HL-60 (cell line): ENCODE data around the gene XKR7.

ENCODE experiments used
- DNase-seq, 2 experiments: peaks; one replicate each; pipeline ENCODE4 v3.0.0-alpha.2; 2010 to 2020; ENCODE audit warnings: low read depth in 1 of 2, low spot score in 1 of 2
- H3K27ac ChIP-seq: fragments of 250-450 bp; sonication (Bioruptor Pico); replicated peaks from 2 replicates; pipeline ENCODE4 v1.5.1; 2020; ENCODE audit warnings: mild to moderate bottlenecking, moderate library complexity
- H3K27me3 ChIP-seq: fragments of 250-450 bp; sonication (Bioruptor Pico); 2 replicates; pipeline ENCODE4 v1.5.1; 2021; ENCODE audit warnings: mild to moderate bottlenecking, moderate library complexity; ENCODE audit not compliant: insufficient read depth, poor library complexity, severe bottlenecking
- H3K4me3 ChIP-seq: replicated peaks from 2 replicates; pipeline ENCODE4 v1.5.1; 2011; ENCODE audit warnings: mild to moderate bottlenecking, control low read depth, low read length; ENCODE audit not compliant: insufficient read depth
- GABPA ChIP-seq: IDR thresholded peaks from 2 replicates; pipeline ENCODE4 v1.6.1; 2012; ENCODE audit warnings: low read depth
- POLR2AphosphoS5 ChIP-seq: IDR thresholded peaks from 2 replicates; pipeline ENCODE4 v1.6.1; 2012; ENCODE audit warnings: low read depth
- SPI1 ChIP-seq: IDR thresholded peaks from 2 replicates; pipeline ENCODE4 v1.6.1; 2012; ENCODE audit warnings: low read depth, mild to moderate bottlenecking, borderline replicate concordance
- TF ChIP-seq, protein P1 (sequence below): IDR thresholded peaks from one replicate; pipeline ENCODE4 v1.5.1; 2011; ENCODE audit warnings: low read length, control low read depth, inconsistent platforms; ENCODE audit not compliant: insufficient read depth
- TF ChIP-seq, protein P2 (sequence below): IDR thresholded peaks from 2 replicates; pipeline ENCODE4 v1.6.1; 2012; ENCODE audit warnings: low read depth; ENCODE audit not compliant: insufficient replicate concordance

Gene XKR7

DNA sequence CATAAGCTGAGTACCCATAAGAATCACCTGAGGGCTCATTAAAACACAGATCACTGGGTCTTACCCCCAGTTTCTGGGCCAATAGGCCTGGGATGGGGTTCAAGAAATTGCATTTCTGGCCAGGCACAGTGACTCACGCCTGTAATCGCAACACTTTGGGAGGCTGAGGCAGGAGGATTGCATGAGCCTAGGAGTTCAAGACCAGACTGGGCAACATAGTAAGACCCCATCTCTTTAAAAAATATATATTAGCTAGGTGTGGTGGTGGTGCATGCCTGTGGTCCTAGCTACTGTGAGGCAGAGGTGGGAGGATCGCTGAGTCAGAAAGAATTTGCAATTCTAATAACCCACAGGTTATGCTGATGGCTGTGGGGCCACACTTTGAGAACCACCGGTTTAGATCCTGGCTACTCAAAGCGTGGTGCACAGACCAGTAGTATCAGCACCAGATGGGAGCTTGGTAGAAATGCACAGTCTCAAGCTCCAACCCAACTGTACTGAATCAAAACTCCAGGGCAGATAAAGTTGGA lies 44.3 kb downstream of the XKR7 start:
- Histone ChIP-seq H3K27me3 (peaks cover 19% of the 10 kb centered on the region), H3K4me3 (no peak overlapping the region), H3K27ac (no peak overlapping the region)
- TF ChIP-seq SPI1 (no peak), GABPA (no peak), POLR2AphosphoS5 (no peak)
- TF ChIP-seq, protein P1, sequence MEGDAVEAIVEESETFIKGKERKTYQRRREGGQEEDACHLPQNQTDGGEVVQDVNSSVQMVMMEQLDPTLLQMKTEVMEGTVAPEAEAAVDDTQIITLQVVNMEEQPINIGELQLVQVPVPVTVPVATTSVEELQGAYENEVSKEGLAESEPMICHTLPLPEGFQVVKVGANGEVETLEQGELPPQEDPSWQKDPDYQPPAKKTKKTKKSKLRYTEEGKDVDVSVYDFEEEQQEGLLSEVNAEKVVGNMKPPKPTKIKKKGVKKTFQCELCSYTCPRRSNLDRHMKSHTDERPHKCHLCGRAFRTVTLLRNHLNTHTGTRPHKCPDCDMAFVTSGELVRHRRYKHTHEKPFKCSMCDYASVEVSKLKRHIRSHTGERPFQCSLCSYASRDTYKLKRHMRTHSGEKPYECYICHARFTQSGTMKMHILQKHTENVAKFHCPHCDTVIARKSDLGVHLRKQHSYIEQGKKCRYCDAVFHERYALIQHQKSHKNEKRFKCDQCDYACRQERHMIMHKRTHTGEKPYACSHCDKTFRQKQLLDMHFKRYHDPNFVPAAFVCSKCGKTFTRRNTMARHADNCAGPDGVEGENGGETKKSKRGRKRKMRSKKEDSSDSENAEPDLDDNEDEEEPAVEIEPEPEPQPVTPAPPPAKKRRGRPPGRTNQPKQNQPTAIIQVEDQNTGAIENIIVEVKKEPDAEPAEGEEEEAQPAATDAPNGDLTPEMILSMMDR: no peak
- TF ChIP-seq, protein P2, sequence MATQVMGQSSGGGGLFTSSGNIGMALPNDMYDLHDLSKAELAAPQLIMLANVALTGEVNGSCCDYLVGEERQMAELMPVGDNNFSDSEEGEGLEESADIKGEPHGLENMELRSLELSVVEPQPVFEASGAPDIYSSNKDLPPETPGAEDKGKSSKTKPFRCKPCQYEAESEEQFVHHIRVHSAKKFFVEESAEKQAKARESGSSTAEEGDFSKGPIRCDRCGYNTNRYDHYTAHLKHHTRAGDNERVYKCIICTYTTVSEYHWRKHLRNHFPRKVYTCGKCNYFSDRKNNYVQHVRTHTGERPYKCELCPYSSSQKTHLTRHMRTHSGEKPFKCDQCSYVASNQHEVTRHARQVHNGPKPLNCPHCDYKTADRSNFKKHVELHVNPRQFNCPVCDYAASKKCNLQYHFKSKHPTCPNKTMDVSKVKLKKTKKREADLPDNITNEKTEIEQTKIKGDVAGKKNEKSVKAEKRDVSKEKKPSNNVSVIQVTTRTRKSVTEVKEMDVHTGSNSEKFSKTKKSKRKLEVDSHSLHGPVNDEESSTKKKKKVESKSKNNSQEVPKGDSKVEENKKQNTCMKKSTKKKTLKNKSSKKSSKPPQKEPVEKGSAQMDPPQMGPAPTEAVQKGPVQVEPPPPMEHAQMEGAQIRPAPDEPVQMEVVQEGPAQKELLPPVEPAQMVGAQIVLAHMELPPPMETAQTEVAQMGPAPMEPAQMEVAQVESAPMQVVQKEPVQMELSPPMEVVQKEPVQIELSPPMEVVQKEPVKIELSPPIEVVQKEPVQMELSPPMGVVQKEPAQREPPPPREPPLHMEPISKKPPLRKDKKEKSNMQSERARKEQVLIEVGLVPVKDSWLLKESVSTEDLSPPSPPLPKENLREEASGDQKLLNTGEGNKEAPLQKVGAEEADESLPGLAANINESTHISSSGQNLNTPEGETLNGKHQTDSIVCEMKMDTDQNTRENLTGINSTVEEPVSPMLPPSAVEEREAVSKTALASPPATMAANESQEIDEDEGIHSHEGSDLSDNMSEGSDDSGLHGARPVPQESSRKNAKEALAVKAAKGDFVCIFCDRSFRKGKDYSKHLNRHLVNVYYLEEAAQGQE: no peak
- no peak for DNase-seq

DNA sequence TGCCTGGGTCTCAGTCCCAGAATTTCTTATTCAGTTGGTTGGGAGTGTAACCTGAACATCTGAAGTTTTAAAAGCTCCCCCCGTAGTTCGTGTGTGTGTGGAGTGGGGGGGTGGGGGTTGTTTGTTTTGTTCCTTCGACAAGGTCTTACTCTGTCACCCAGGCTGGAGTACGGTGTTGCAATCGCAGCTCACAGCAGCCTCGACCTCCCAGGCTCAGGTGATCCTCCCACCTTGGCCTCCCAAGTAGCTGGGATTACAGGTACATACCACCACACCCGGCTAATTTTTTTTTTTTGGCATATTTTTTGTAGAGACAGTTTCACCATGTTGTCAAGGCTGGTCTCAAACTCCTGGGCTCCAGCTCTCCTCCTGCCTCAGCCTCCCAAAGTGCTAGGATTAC lies 45.4 kb downstream of the XKR7 start:
- Histone ChIP-seq H3K4me3 (no peak overlapping the region), H3K27me3 (peaks cover 27% of the 10 kb centered on the region), H3K27ac (no peak overlapping the region)
- TF ChIP-seq GABPA: no peak
- TF ChIP-seq, protein P1: no peak
- no peak for TF ChIP-seq SPI1
- TF ChIP-seq POLR2AphosphoS5: no peak
- TF ChIP-seq, protein P2: no peak
- DNase-seq: no peak

DNA sequence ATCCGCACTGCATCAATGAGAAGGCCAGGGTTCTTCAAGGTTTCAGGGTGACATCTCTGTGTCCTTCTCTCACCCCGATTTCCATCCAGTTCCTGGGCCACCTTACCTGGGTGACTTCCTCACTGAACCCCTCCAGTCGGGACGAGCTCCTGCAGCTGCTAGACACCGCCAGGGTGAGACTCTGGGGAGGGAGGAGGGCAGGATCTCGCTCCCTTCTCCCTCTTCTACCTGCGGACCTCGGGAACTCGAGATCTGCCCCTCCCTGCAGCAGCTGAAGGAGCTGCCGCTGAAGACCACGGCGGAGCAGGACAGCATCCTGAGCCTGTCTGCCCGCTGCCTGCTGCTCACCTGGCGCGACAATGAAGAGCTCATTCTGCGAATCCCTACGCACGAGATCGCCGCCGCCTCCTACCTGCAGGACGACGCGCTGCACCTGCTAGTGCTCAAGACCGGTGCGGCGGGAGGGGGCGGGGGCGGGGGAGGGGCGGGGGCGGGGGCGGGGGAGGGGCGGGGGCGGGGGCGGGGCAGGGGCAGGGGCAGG lies 49.8 kb downstream of the XKR7 start:
- no peak for DNase-seq
- Histone ChIP-seq H3K27me3 (peaks cover 47% of the 10 kb centered on the region), H3K27ac (no peak overlapping the region), H3K4me3 (no peak overlapping the region)
- TF ChIP-seq POLR2AphosphoS5 (no peak), SPI1 (no peak), GABPA (no peak)
- TF ChIP-seq, protein P1: no peak
- TF ChIP-seq, protein P2: no peak
